IMR-90 (cell line): ENCODE results near the gene KLK5. TPM values are rescaled to one million over a fixed set of nuclear protein-coding genes. Genes with fewer than 3 reads are reported as not detected.

Experiments
- ATAC-seq: fragments of 200-7000 bp; cut with Tn5 transposase; 2 replicates; pipeline ENCODE4 v1.9.1; 2020; ENCODE audit warnings: low read depth, mild to moderate bottlenecking, moderate library complexity
- Bru-seq: library from RNA; stranded (reverse); fragments of 400-500 nt; gene quantifications from one replicate; lab custom pipeline; 2021; lab: Mats Ljungman, UMichigan
- BruChase-seq, 2 experiments: library from RNA; stranded (reverse); fragments of 400-500 nt; gene quantifications; one replicate each; lab custom pipeline; 2021; lab: Mats Ljungman, UMichigan
- BruUV-seq: library from RNA; stranded (reverse); fragments of 400-500 nt; replicated peaks from 2 replicates; lab custom pipeline; 2021; lab: Mats Ljungman, UMichigan
- CTCF ChIA-PET: fragments of 300-600 bp; formaldehyde crosslinking; extraction: SDS; loops from one replicate; lab custom pipeline; 2021; ENCODE audit warnings: antibody characterized with exemption; lab: Yijun Ruan, JAX
- POLR2A ChIA-PET: fragments of 300-600 bp; sonication (Branson Sonifier 250); formaldehyde crosslinking; loops from one replicate; lab custom pipeline; 2022; ENCODE audit warnings: antibody characterized with exemption; ENCODE audit not compliant: unreplicated experiment; lab: Charles Lee
- DNase-seq: peaks from one replicate; pipeline ENCODE4 v3.0.0; 2013
- H2AFZ ChIP-seq: replicated peaks from 2 replicates; pipeline ENCODE3; 2013; ENCODE audit warnings: low read length, mild to moderate bottlenecking; ENCODE audit not compliant: poor library complexity
- H2AK5ac ChIP-seq: 2 replicates; pipeline ENCODE4 v1.6.1; 2013; ENCODE audit warnings: low read depth, low read length, inconsistent platforms
- H2AK9ac ChIP-seq: replicated peaks from 2 replicates; pipeline ENCODE3; 2013; ENCODE audit warnings: mild to moderate bottlenecking, low read depth, low read length, moderate library complexity; ENCODE audit not compliant: poor library complexity
- H2BK120ac ChIP-seq: 2 replicates; pipeline ENCODE4 v1.6.1; 2013; ENCODE audit warnings: low read depth, low read length, inconsistent platforms
- H2BK15ac ChIP-seq: 3 replicates; pipeline ENCODE4 v1.6.1; 2013; ENCODE audit warnings: low read depth, low read length, inconsistent platforms
- H2BK20ac ChIP-seq: 2 replicates; pipeline ENCODE4 v1.6.1; 2013; ENCODE audit warnings: low read depth, mild to moderate bottlenecking, inconsistent platforms, low read length, moderate library complexity
- H2BK5ac ChIP-seq: 2 replicates; pipeline ENCODE4 v1.6.1; 2013; ENCODE audit warnings: mild to moderate bottlenecking, low read depth, low read length, inconsistent platforms; ENCODE audit not compliant: poor library complexity, severe bottlenecking
- H3K14ac ChIP-seq: replicated peaks from 2 replicates; pipeline ENCODE4 v1.6.1; 2013; ENCODE audit warnings: low read depth, low read length, inconsistent platforms
- H3K18ac ChIP-seq: 2 replicates; pipeline ENCODE4 v1.6.1; 2013; ENCODE audit warnings: low read depth, low read length, control low read depth
- H3K23ac ChIP-seq: 2 replicates; pipeline ENCODE4 v1.6.1; 2013; ENCODE audit warnings: low read depth, low read length, inconsistent platforms
- H3K27ac ChIP-seq: 2 replicates; pipeline ENCODE4 v1.5.1; 2013; ENCODE audit warnings: mild to moderate bottlenecking, control low read depth, low read length; ENCODE audit not compliant: insufficient read depth
- H3K27me3 ChIP-seq: 2 replicates; pipeline ENCODE4 v1.6.1; 2013; ENCODE audit warnings: low read length; ENCODE audit not compliant: control insufficient read depth, insufficient read depth
- H3K36me3 ChIP-seq: 2 replicates; pipeline ENCODE4 v1.6.1; 2013; ENCODE audit warnings: low read length, mixed read lengths; ENCODE audit not compliant: control insufficient read depth, insufficient read depth
- H3K4ac ChIP-seq: 2 replicates; pipeline ENCODE4 v1.6.1; 2013; ENCODE audit warnings: low read depth, low read length, inconsistent platforms
- H3K4me1 ChIP-seq: 2 replicates; pipeline ENCODE4 v1.6.1; 2013; ENCODE audit warnings: low read length, mixed read lengths; ENCODE audit not compliant: control insufficient read depth, insufficient read depth
- H3K4me2 ChIP-seq: 2 replicates; pipeline ENCODE4 v1.6.1; 2013; ENCODE audit warnings: low read depth, mild to moderate bottlenecking, control low read depth, low read length, moderate library complexity
- H3K4me3 ChIP-seq: 2 replicates; pipeline ENCODE4 v1.5.1; 2013; ENCODE audit warnings: low read depth, mild to moderate bottlenecking, control low read depth, low read length, moderate library complexity; ENCODE audit not compliant: insufficient read depth
- H3K56ac ChIP-seq: 2 replicates; pipeline ENCODE4 v1.6.1; 2013; ENCODE audit warnings: low read length, inconsistent platforms; ENCODE audit not compliant: insufficient read depth; ENCODE audit errors: extremely low read depth
- H3K79me1 ChIP-seq, 2 experiments: 2 replicates each; pipeline ENCODE4 v1.6.1; 2013; ENCODE audit warnings: low read length in 2 of 2, inconsistent platforms in 1 of 2, low read depth in 1 of 2
- H3K9ac ChIP-seq: 2 replicates; pipeline ENCODE4 v1.6.1; 2013; ENCODE audit warnings: low read depth, low read length, control low read depth
- H3K9me1 ChIP-seq: 2 replicates; pipeline ENCODE4 v1.6.1; 2013; ENCODE audit warnings: low read length, inconsistent platforms; ENCODE audit not compliant: insufficient read depth
- H3K9me3 ChIP-seq: 2 replicates; pipeline ENCODE4 v1.6.1; 2013; ENCODE audit warnings: low read length; ENCODE audit not compliant: control insufficient read depth, insufficient read depth
- H4K20me1 ChIP-seq: 2 replicates; pipeline ENCODE4 v1.6.1; 2013; ENCODE audit warnings: low read length, inconsistent platforms; ENCODE audit not compliant: insufficient read depth
- H4K5ac ChIP-seq: 2 replicates; pipeline ENCODE4 v1.6.1; 2013; ENCODE audit warnings: mild to moderate bottlenecking, low read depth, low read length, control low read depth
- H4K8ac ChIP-seq, 2 experiments: 2 replicates each; pipeline ENCODE4 v1.6.1; 2013; ENCODE audit warnings: low read depth in 2 of 2, low read length in 2 of 2, control low read depth in 1 of 2, inconsistent platforms in 1 of 2
- H4K91ac ChIP-seq: 2 replicates; pipeline ENCODE4 v1.6.1; 2013; ENCODE audit warnings: low read depth, low read length, inconsistent platforms; ENCODE audit not compliant: insufficient read depth
- BHLHE40 ChIP-seq: fragments of 150-350 bp; IDR thresholded peaks from 2 replicates; pipeline ENCODE4 v1.6.1; 2016; ENCODE audit warnings: mild to moderate bottlenecking, low read depth, low read length
- CEBPB ChIP-seq: IDR thresholded peaks from 2 replicates; pipeline ENCODE4 v1.6.1; 2012; ENCODE audit warnings: low read depth, low read length, improper control_type of control experiment
- CTCF ChIP-seq: conservative IDR thresholded peaks from 2 replicates; pipeline ENCODE4 v1.5.1; 2012; ENCODE audit warnings: mild to moderate bottlenecking, low read depth, low read length, improper control_type of control experiment
- FOS ChIP-seq: fragments of 150-350 bp; IDR thresholded peaks from 2 replicates; pipeline ENCODE4 v1.6.1; 2016; ENCODE audit warnings: low read depth, low read length
- MAFK ChIP-seq: IDR thresholded peaks from 2 replicates; pipeline ENCODE4 v1.6.1; 2012; ENCODE audit warnings: low read depth, low read length, improper control_type of control experiment
- MAZ ChIP-seq: IDR thresholded peaks from 2 replicates; pipeline ENCODE4 v1.6.1; 2012; ENCODE audit warnings: low read depth, mild to moderate bottlenecking, low read length, improper control_type of control experiment, moderate library complexity, borderline replicate concordance
- NFE2L2 ChIP-seq: fragments of 150-350 bp; IDR thresholded peaks from 2 replicates; pipeline ENCODE4 v1.6.1; 2016; ENCODE audit warnings: low read depth, mild to moderate bottlenecking, low read length
- RAD21 ChIP-seq: IDR thresholded peaks from 2 replicates; pipeline ENCODE4 v1.6.1; 2012; ENCODE audit warnings: low read length, improper control_type of control experiment
- RCOR1 ChIP-seq: IDR thresholded peaks from 2 replicates; pipeline ENCODE4 v1.6.1; 2012; ENCODE audit warnings: mild to moderate bottlenecking, low read length, improper control_type of control experiment; ENCODE audit not compliant: insufficient replicate concordance
- RFX5 ChIP-seq: IDR thresholded peaks from 2 replicates; pipeline ENCODE4 v1.8.0; 2012; ENCODE audit warnings: low read depth, mild to moderate bottlenecking, low read length, moderate library complexity
- SMC3 ChIP-seq: fragments of 150-350 bp; IDR thresholded peaks from 2 replicates; pipeline ENCODE4 v1.6.1; 2016; ENCODE audit warnings: low read depth, mild to moderate bottlenecking, antibody characterized with exemption, low read length, moderate library complexity
- WGBS, 2 experiments: methylation state at CpG; one replicate each; pipeline versions ENCODE4 v1.1.5 to v1.1.7; 2013; ENCODE audit warnings: missing lambda C conversion rate in 2 of 2; ENCODE audit not compliant: insufficient read length in 1 of 2; ENCODE audit errors: extremely low coverage in 2 of 2; 5-methylcytosine and 5-hydroxymethylcytosine counted together
- dilution Hi-C: fragments of 300-500 bp; cut with HindIII; formaldehyde crosslinking; loops from one replicate; pipeline ENCODE4 v1.14.3; 2018; ENCODE audit warnings: low sequenced_read_pairs; ENCODE audit not compliant: unreplicated experiment
- in situ Hi-C: fragments of 300-500 bp; cut with MboI; formaldehyde crosslinking; loops from 3 replicates; pipeline ENCODE4 v1.14.3; 2019; ENCODE audit warnings: low sequenced_read_pairs, inconsistent platforms, mixed read lengths
- intact Hi-C: fragments of 100-400 bp; cut with micrococcal nuclease; formaldehyde crosslinking; loops from 2 replicates; pipeline ENCODE4 v1.10.0; 2022
- long read RNA-seq: library from polyadenylated mRNA; unstranded; transcript quantifications from one replicate; pipeline ENCODE4 v2.0.0, GENCODE V29; 2021; ENCODE audit not compliant: unreplicated experiment
- polyA plus RNA-seq, 3 experiments: library from polyadenylated mRNA; depleted of rRNA; stranded (reverse); fragments of >200 nt; gene quantifications; 2 replicates each; pipeline ENCODE4 v1.2.3, GENCODE V29; 2012; ENCODE audit warnings: low replicate concordance in 1 of 3
- total RNA-seq: library from RNA; depleted of rRNA; stranded (reverse); fragments of >200 nt; gene quantifications from 2 replicates; pipeline ENCODE4 v1.2.3, GENCODE V29; 2012; rRNA removed

Gene KLK5, protein sequence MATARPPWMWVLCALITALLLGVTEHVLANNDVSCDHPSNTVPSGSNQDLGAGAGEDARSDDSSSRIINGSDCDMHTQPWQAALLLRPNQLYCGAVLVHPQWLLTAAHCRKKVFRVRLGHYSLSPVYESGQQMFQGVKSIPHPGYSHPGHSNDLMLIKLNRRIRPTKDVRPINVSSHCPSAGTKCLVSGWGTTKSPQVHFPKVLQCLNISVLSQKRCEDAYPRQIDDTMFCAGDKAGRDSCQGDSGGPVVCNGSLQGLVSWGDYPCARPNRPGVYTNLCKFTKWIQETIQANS
- total RNA-seq, result not detected in 2 replicates
- not detected in 2 replicates for polyA plus RNA-seq (2012; rRNA removed)
- polyA plus RNA-seq (2012; cell fraction: cytosol; rRNA removed), result not detected in 2 replicates
- not detected in 2 replicates for polyA plus RNA-seq (2012; cell fraction: nucleus; rRNA removed; ENCODE audit: low replicate concordance)
- not detected for Bru-seq, nascent RNA
- not detected for BruChase-seq, experiment 1, labeled RNA remaining after a 6-hour chase
- not detected for BruChase-seq, experiment 2, labeled RNA remaining after a 2-hour chase
- long read RNA-seq, result 0 reads

- TF ChIP-seq RAD21 (no peak), BHLHE40 (no peak), MAZ (no peak), RCOR1 (no peak), NFE2L2 (no peak), CEBPB (no peak), MAFK (no peak), SMC3 (no peak), CTCF (no peak), RFX5 (no peak), FOS (no peak)
- Histone ChIP-seq H2AK9ac (no peak within 1 kb of the TSS), H2BK5ac (no peak within 1 kb of the TSS), H3K79me1 (no peaks in the 10 kb centered on the region), H3K4ac (no peak within 1 kb of the TSS), H3K23ac (no peak within 1 kb of the TSS), H4K5ac (no peak within 1 kb of the TSS), H3K27ac (no peak within 1 kb of the TSS), H2BK15ac (no peak within 1 kb of the TSS), H3K36me3 (no peaks in the 10 kb centered on the region), H2AK5ac (no peak within 1 kb of the TSS), H2AFZ (no peak within 1 kb of the TSS), H4K20me1 (no peaks in the 10 kb centered on the region), H4K8ac (no peak within 1 kb of the TSS), H3K4me2 (no peak within 1 kb of the TSS), H3K4me3 (no peak within 1 kb of the TSS), H3K4me1 (no peaks in the 10 kb centered on the region), H2BK120ac (no peak within 1 kb of the TSS), H3K18ac (no peak within 1 kb of the TSS), H3K14ac (no peak within 1 kb of the TSS), H3K9me1 (no peaks in the 10 kb centered on the region), H3K27me3 (no peaks in the 10 kb centered on the region), H2BK20ac (no peak within 1 kb of the TSS), H3K9me3 (peaks cover 16% of the 10 kb centered on the region; the same call in 1 of the 2 replicates), H3K56ac (no peak within 1 kb of the TSS), H4K91ac (no peak within 1 kb of the TSS), H3K9ac (no peak within 1 kb of the TSS)
- CTCF ChIA-PET, result no interaction called here
- dilution Hi-C loops, result no loop called here
- in situ Hi-C loops, result no loop called here
- 15% methylated on average over 5 of the region's 7 CpGs; no CpG with 5 or more reads in 1 of the 2 experiments for WGBS, 2 experiments
- POLR2A ChIA-PET, result no interaction called here
- ATAC-seq (no peak), DNase-seq (no peak)
- no TSS peak for BruUV-seq
- intact Hi-C loops, result no loop called here
Observed at GRCh38 chr19:50952910-50953309, at the start of gene KLK5. TSS of gene KLK5 (minus strand) at chr19:50953038. CDS start at chr19:50952657, 381 bp downstream.
